Choroid plexus epithelial cell (primary cell): ENCODE results near the gene BGLAP.

Source experiments
- DNase-seq: peaks from one replicate; pipeline ENCODE4 v3.0.0-alpha.2; 2010; ENCODE audit warnings: low read depth
- H3K4me3 ChIP-seq: 2 replicates; pipeline ENCODE4 v1.5.1; 2011; ENCODE audit warnings: low read depth, mild to moderate bottlenecking, control low read depth, low read length, moderate library complexity
- CTCF ChIP-seq: conservative IDR thresholded peaks from 2 replicates; pipeline ENCODE4 v1.5.1; 2011; ENCODE audit warnings: low read depth, mild to moderate bottlenecking, control low read depth, inconsistent platforms, low read length, moderate library complexity

Gene BGLAP

GRCh38 chr1:156241926-156242325 lies at the start of gene BGLAP:
BGLAP (plus strand) TSS chr1:156242184; CDS start chr1:156242232, 48 bp downstream.
- DNase-seq, result no peak
- no peak within 1 kb of the TSS for H3K4me3 ChIP-seq
- TF ChIP-seq CTCF, result no peak

- DNase-seq, result no peak
- no peak for TF ChIP-seq CTCF
- peak overlapping the region; percentile 70 for H3K4me3 ChIP-seq
These were observed 48.8 kb upstream of the BGLAP start for GRCh38 chr1:156193208-156193487.

- TF ChIP-seq CTCF, result peak; percentile 66
- peak; percentile 100 for DNase-seq
- peak within 1 kb of the TSS; percentile 96 for H3K4me3 ChIP-seq
These were observed 48.3 kb upstream of the BGLAP start, which contains the start of gene SLC25A44 for GRCh38 chr1:156193488-156194299. SLC25A44 (plus strand) TSS chr1:156194104; CDS start chr1:156199848, 5,744 bp downstream.

- DNase-seq, result peak; percentile 28
- no peak for TF ChIP-seq CTCF
- H3K4me3 ChIP-seq, result peak overlapping the region; percentile 96
These were observed 47.7 kb upstream of the BGLAP start for GRCh38 chr1:156194300-156194652.

GRCh38 chr1:156195853-156196252 lies 46.1 kb upstream of the BGLAP start:
- TF ChIP-seq CTCF, result no peak
- H3K4me3 ChIP-seq, result no peak overlapping the region
- no peak for DNase-seq

- TF ChIP-seq CTCF, result no peak
- H3K4me3 ChIP-seq, result no peak overlapping the region
- DNase-seq, result no peak
These were observed 45.5 kb upstream of the BGLAP start for GRCh38 chr1:156196445-156196844.

- no peak overlapping the region for H3K4me3 ChIP-seq
These were observed 43.1 kb upstream of the BGLAP start for GRCh38 chr1:156198831-156199349.

More at GRCh38 chr1:156198831-156199349, 43.1 kb upstream of the BGLAP start:
- no peak for TF ChIP-seq CTCF
- no peak for DNase-seq
